Liver (tissue), 9 donors: Measurements from ENCODE around the gene ENOX2. TPM values are rescaled to one million over a fixed set of nuclear protein-coding genes. Genes with fewer than 3 reads are reported as not detected.

Source experiments
- DNase-seq: peaks from one replicate; pipeline ENCODE4 v3.0.0-alpha.2; 2017; ENCODE audit warnings: low spot score
- H3K27ac ChIP-seq, 2 donors: one replicate each; pipeline ENCODE4 v1.7.0; 2013; ENCODE audit warnings: inconsistent platforms in 2 of 2, low read length in 2 of 2, control low read depth in 1 of 2, low read depth in 1 of 2, mild to moderate bottlenecking in 1 of 2
- H3K27me3 ChIP-seq, 4 donors: one replicate each; pipeline versions ENCODE4 v1.6.1 to v1.7.0; 2013; ENCODE audit warnings: low read length in 3 of 4, inconsistent platforms in 1 of 4, mild to moderate bottlenecking in 1 of 4, moderate library complexity in 1 of 4; ENCODE audit not compliant: control insufficient read depth in 4 of 4, insufficient read depth in 4 of 4
- H3K36me3 ChIP-seq, 4 donors: one replicate each; pipeline versions ENCODE4 v1.6.1 to v1.7.0; 2013; ENCODE audit warnings: low read length in 3 of 4, mild to moderate bottlenecking in 3 of 4, low read depth in 1 of 4, moderate library complexity in 1 of 4; ENCODE audit not compliant: control insufficient read depth in 4 of 4, insufficient read depth in 3 of 4
- H3K4me1 ChIP-seq, 4 donors: one replicate each; pipeline versions ENCODE4 v1.6.1 to v1.7.0; 2013; ENCODE audit warnings: low read length in 3 of 4, mild to moderate bottlenecking in 3 of 4, moderate library complexity in 1 of 4; ENCODE audit not compliant: control insufficient read depth in 4 of 4, insufficient read depth in 4 of 4
- H3K4me3 ChIP-seq, 3 donors: one replicate each; pipeline versions ENCODE4 v1.6.1 to v1.7.0; 2013; ENCODE audit warnings: low read length in 3 of 3, control low read depth in 1 of 3, low read depth in 1 of 3, mild to moderate bottlenecking in 1 of 3
- H3K9ac ChIP-seq, 2 donors: one replicate each; pipeline ENCODE4 v1.7.0; 2013; ENCODE audit warnings: low read length in 2 of 2, mild to moderate bottlenecking in 2 of 2, moderate library complexity in 2 of 2, control low read depth in 1 of 2, low read depth in 1 of 2
- H3K9me3 ChIP-seq, 4 donors: one replicate each; pipeline versions ENCODE4 v1.6.1 to v1.7.0; 2013; ENCODE audit warnings: low read length in 3 of 4; ENCODE audit not compliant: control insufficient read depth in 4 of 4
- ATF3 ChIP-seq: IDR thresholded peaks from 2 replicates; pipeline ENCODE4 v1.6.1; 2016; ENCODE audit warnings: antibody characterized with exemption
- CTCF ChIP-seq: fragments of 150-350 bp; IDR thresholded peaks from 2 replicates; pipeline ENCODE4 v1.5.1; 2017; ENCODE audit warnings: improper control_type of control experiment, low read depth, low read length; ENCODE audit not compliant: missing input control
- EGR1 ChIP-seq, 2 donors: IDR thresholded peaks; 2 replicates each; pipeline ENCODE4 v1.6.1; 2016 to 2018; ENCODE audit warnings: antibody characterized with exemption in 2 of 2, low read depth in 2 of 2
- FOXA1 ChIP-seq: IDR thresholded peaks from 2 replicates; pipeline ENCODE4 v1.6.1; 2016; ENCODE audit warnings: antibody characterized with exemption
- FOXA2 ChIP-seq: IDR thresholded peaks from 2 replicates; pipeline ENCODE4 v1.6.1; 2016; ENCODE audit warnings: antibody characterized with exemption
- GABPA ChIP-seq, 2 donors: IDR thresholded peaks in 1 of 2; conservative IDR thresholded peaks in 1 of 2; 2 replicates each; pipeline ENCODE4 v1.6.1; 2016; ENCODE audit warnings: antibody characterized with exemption in 2 of 2, mild to moderate bottlenecking in 1 of 2, moderate library complexity in 1 of 2
- HNF4A ChIP-seq, 2 donors: conservative IDR thresholded peaks; 2 replicates each; pipeline ENCODE4 v1.6.1; 2016; ENCODE audit warnings: antibody characterized with exemption in 2 of 2, mild to moderate bottlenecking in 2 of 2
- HNF4G ChIP-seq: IDR thresholded peaks from 2 replicates; pipeline ENCODE4 v1.6.1; 2016; ENCODE audit warnings: antibody characterized with exemption
- JUND ChIP-seq, 2 donors: IDR thresholded peaks; 2 replicates each; pipeline ENCODE4 v1.6.1; 2016; ENCODE audit warnings: antibody characterized with exemption in 2 of 2
- MAX ChIP-seq: IDR thresholded peaks from 2 replicates; pipeline ENCODE4 v1.6.1; 2016; ENCODE audit warnings: antibody characterized with exemption
- NR2F2 ChIP-seq: IDR thresholded peaks from 2 replicates; pipeline ENCODE4 v1.6.1; 2016; ENCODE audit warnings: antibody characterized with exemption
- RAD21 ChIP-seq, 2 donors: IDR thresholded peaks; 2 replicates each; pipeline ENCODE4 v1.6.1; 2016; ENCODE audit warnings: antibody characterized with exemption in 2 of 2, mild to moderate bottlenecking in 2 of 2
- RXRA ChIP-seq, 2 donors: IDR thresholded peaks; 2 replicates each; pipeline ENCODE4 v1.6.1; 2017 to 2018; ENCODE audit warnings: antibody characterized with exemption in 2 of 2, mild to moderate bottlenecking in 1 of 2
- SP1 ChIP-seq: IDR thresholded peaks from 2 replicates; pipeline ENCODE4 v1.6.1; 2018; ENCODE audit warnings: antibody characterized with exemption, mild to moderate bottlenecking
- TAF1 ChIP-seq: conservative IDR thresholded peaks from 2 replicates; pipeline ENCODE4 v1.6.1; 2016; ENCODE audit warnings: antibody characterized with exemption, mild to moderate bottlenecking
- YY1 ChIP-seq: IDR thresholded peaks from 2 replicates; pipeline ENCODE4 v1.6.1; 2016; ENCODE audit warnings: antibody characterized with exemption, mild to moderate bottlenecking
- ZBTB33 ChIP-seq: IDR thresholded peaks from 2 replicates; pipeline ENCODE4 v1.6.1; 2016; ENCODE audit warnings: antibody characterized with exemption
- WGBS: extraction: QIAGEN DNeasy Blood & Tissue Kit; methylation state at CpG from one replicate; pipeline ENCODE4 v1.1.7; 2013; 5-methylcytosine and 5-hydroxymethylcytosine counted together
- polyA plus RNA-seq, 2 donors: library from polyadenylated mRNA; stranded (reverse) in 1 of 2; unstranded in 1 of 2; fragments of 200-250 nt in 1 of 2; fragments of >200 nt in 1 of 2; fragmentation: Nextera tagmentation in 1 of 2; extraction: Ambion mirVana in 1 of 2; gene quantifications; one replicate each; pipeline versions ENCODE4 v1.2.1 to v1.2.3, GENCODE V29; 2013 to 2015
- total RNA-seq, 2 donors: library from RNA; depleted of rRNA; stranded (reverse); fragments of >200 nt; gene quantifications; one replicate each; pipeline ENCODE4 v1.2.3, GENCODE V29; 2014
- donor health status: healthy.
- donor health status: healthy.
- donor health status: healthy.
- donor health status: healthy.
- donor health status: healthy.

The ENOX2 gene
- total and polyA plus RNA-seq, 4 donors, result 5.0 to 11.5 (median 6.5) TPM

GRCh38 chrX:130734713-130735112, 168.3 kb downstream of the ENOX2 start:
- Histone ChIP-seq H3K36me3 (no peaks in the 10 kb centered on the region), H3K4me1 (peaks cover 0 to 3% (median 0%) of the 10 kb centered on the region in 4 donors), H3K27ac (no peak overlapping the region), H3K9me3 (peaks cover 0 to 7% (median 3%) of the 10 kb centered on the region in 4 donors), H3K9ac (no peak overlapping the region), H3K4me3 (no peak overlapping the region), H3K27me3 (peaks cover 0 to 2% (median 0%) of the 10 kb centered on the region in 4 donors)
- TF ChIP-seq TAF1 (no peak), HNF4A (conservative IDR thresholded peaks at IDR 0.05) (peak in 1 of 2 donors; percentile 21)
- no peak for DNase-seq

- Histone ChIP-seq H3K36me3 (peaks cover 0 to 1% (median 0%) of the 10 kb centered on the region in 4 donors), H3K27me3 (peaks cover 0 to 2% (median 0%) of the 10 kb centered on the region in 4 donors), H3K9me3 (peaks cover 0 to 13% (median 6%) of the 10 kb centered on the region in 4 donors), H3K4me3 (no peak overlapping the region), H3K9ac (no peak overlapping the region), H3K4me1 (no peaks in the 10 kb centered on the region), H3K27ac (no peak overlapping the region)
- TF ChIP-seq YY1 (no peak), TAF1 (no peak), RXRA (IDR thresholded peaks at IDR 0.05) (no peak), FOXA2 (no peak), MAX (no peak), NR2F2 (no peak), JUND (IDR thresholded peaks at IDR 0.05) (no peak), CTCF (no peak), ZBTB33 (no peak), HNF4G (no peak), GABPA (IDR thresholded peaks at IDR 0.05 in 1 of 2, conservative IDR thresholded peaks at IDR 0.05 in 1 of 2) (no peak), HNF4A (conservative IDR thresholded peaks at IDR 0.05) (no peak), ATF3 (no peak), FOXA1 (no peak), EGR1 (IDR thresholded peaks at IDR 0.05; ENCODE audit: low read depth in 2 of 2) (no peak)
- DNase-seq, result no peak
Observed at GRCh38 chrX:130728208-130728607, 174.8 kb downstream of the ENOX2 start.

GRCh38 chrX:130726661-130727060, 176.3 kb downstream of the ENOX2 start:
- WGBS, result 96% methylated on average over 3 of the region's 3 CpGs
- H3K4me1 ChIP-seq, result no peaks in the 10 kb centered on the region
- H3K9ac ChIP-seq, result no peak overlapping the region
- no peak for DNase-seq
- peaks cover 0 to 1% (median 0%) of the 10 kb centered on the region in 4 donors for H3K36me3 ChIP-seq
- no peak overlapping the region for H3K27ac ChIP-seq
- H3K4me3 ChIP-seq, result no peak overlapping the region
- peaks cover 0 to 2% (median 0%) of the 10 kb centered on the region in 4 donors for H3K27me3 ChIP-seq
- H3K9me3 ChIP-seq, result peaks cover 0 to 6% (median 3%) of the 10 kb centered on the region in 4 donors
- TF ChIP-seq FOXA2 (no peak), NR2F2 (no peak), ZBTB33 (no peak), RAD21 (IDR thresholded peaks at IDR 0.05) (no peak), SP1 (no peak), RXRA (IDR thresholded peaks at IDR 0.05) (no peak), ATF3 (no peak), GABPA (IDR thresholded peaks at IDR 0.05 in 1 of 2, conservative IDR thresholded peaks at IDR 0.05 in 1 of 2) (no peak), MAX (no peak), TAF1 (no peak), JUND (IDR thresholded peaks at IDR 0.05) (no peak), HNF4G (no peak), CTCF (no peak), YY1 (no peak)
